ENCODE results near the gene LPGAT1. TPM values are rescaled to one million over a fixed set of nuclear protein-coding genes. Genes with fewer than 3 reads are reported as not detected.
A peak's percentile ranks its signal among the peaks of the same experiment; 100 is the strongest.

The LPGAT1 gene
- total and polyA plus RNA-seq, 5 donors: 10.1 to 58.8 (median 35.2) TPM

DNA sequence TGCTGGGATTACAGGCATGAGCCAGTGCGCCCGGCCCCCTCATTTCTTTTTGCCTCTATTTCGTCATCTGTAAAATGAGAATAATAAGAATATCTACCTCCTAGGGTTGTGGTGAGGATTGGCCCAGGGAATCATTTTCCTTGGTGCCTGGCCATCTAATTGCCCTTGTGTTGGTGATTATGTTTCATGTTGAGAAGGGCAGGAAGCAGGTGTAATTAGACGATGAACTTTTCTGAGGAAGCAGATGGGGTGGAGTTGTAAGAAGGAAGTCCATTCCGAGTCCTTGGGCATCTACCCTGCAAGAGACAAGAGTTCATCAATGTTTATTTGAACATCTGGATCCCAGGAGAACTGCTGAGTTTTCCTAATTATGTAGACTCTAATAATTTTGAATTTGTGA is 116.4 kb downstream of the LPGAT1 start:
- no peaks in the 10 kb centered on the region for H3K9me3 ChIP-seq (ENCODE audit: control insufficient read depth, low read length)
- WGBS: 80% methylated on average over 5 of the region's 5 CpGs
- intact Hi-C loops (cut with DNase I): no loop called here
- no peak overlapping the region for H3K4me3 ChIP-seq (ENCODE audit: low read length)
- ATAC-seq (no peak), DNase-seq (no peak)
- H3K4me1 ChIP-seq (ENCODE audit: control insufficient read depth, insufficient read depth, low read length): no peaks in the 10 kb centered on the region
- H3K27ac ChIP-seq (ENCODE audit: low read length): no peak overlapping the region
- H3K27me3 ChIP-seq (ENCODE audit: control insufficient read depth, insufficient read depth): no peaks in the 10 kb centered on the region

GRCh38 chr1:211713231-211713630 is 117.3 kb downstream of the LPGAT1 start:
- Histone ChIP-seq H3K27me3 (ENCODE audit: control insufficient read depth, insufficient read depth) (no peaks in the 10 kb centered on the region), H3K4me3 (ENCODE audit: low read length) (no peak overlapping the region), H3K27ac (ENCODE audit: low read length) (no peak overlapping the region), H3K4me1 (ENCODE audit: control insufficient read depth, insufficient read depth, low read length) (no peaks in the 10 kb centered on the region), H3K9me3 (ENCODE audit: control insufficient read depth, low read length) (no peaks in the 10 kb centered on the region)
- intact Hi-C loops (cut with DNase I): no loop called here
- 90% methylated on average over 10 of the region's 10 CpGs for WGBS
- DNase-seq: no peak
- no peak for ATAC-seq

- Histone ChIP-seq H3K4me1 (ENCODE audit: control insufficient read depth, insufficient read depth, low read length) (no peaks in the 10 kb centered on the region), H3K27me3 (ENCODE audit: control insufficient read depth, insufficient read depth) (no peaks in the 10 kb centered on the region), H3K9me3 (ENCODE audit: control insufficient read depth, low read length) (no peaks in the 10 kb centered on the region), H3K27ac (ENCODE audit: low read length) (no peak overlapping the region), H3K4me3 (ENCODE audit: low read length) (no peak overlapping the region)
- no peak for ATAC-seq
- WGBS: 95% methylated on average over 4 of the region's 4 CpGs
- intact Hi-C loops (cut with DNase I): no loop called here
- DNase-seq: no peak
Observed at GRCh38 chr1:211711315-211711705, 119.3 kb downstream of the LPGAT1 start.

DNA sequence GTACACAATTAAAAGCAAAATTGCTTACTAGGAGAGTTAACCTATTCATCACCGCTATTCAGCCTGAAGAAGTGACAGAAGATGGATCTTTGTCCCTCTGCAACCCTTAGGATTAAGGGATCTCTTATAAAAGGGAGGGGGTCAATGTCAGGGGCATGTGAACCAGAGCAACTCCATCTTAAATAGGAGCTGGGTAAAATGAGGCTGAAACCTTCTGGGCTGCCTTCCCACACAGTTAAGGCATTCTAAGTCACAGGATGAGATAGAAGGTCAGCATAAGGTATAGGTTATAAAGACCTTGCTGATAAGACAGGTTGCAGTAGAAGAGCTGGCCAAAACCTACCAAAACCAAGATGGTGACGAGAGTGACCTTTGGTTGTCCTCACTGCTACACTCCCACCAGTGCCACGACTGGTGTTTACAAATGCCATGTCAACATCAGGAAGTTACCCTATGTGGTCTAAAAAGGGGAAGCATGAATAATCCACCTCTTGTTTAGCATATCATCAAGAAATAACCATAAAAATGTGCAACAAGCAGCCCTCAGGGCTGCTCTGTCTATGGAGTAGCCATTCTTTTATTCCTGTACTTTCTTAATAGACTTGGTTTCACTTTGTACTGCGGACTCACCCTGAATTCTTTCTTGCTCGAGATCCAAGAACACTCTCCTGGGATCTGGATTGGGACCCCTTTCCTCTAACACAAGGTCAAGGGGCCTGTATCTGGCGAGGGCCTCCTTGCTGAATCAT is 119.8 kb downstream of the LPGAT1 start:
- Histone ChIP-seq H3K9me3 (ENCODE audit: control insufficient read depth, low read length) (no peaks in the 10 kb centered on the region), H3K4me3 (ENCODE audit: low read length) (no peak overlapping the region), H3K27ac (ENCODE audit: low read length) (no peak overlapping the region), H3K4me1 (ENCODE audit: control insufficient read depth, insufficient read depth, low read length) (no peaks in the 10 kb centered on the region), H3K27me3 (ENCODE audit: control insufficient read depth, insufficient read depth) (no peaks in the 10 kb centered on the region)
- intact Hi-C loops (cut with DNase I): no loop called here
- DNase-seq (no peak), ATAC-seq (no peak)
- 80% methylated on average over 6 of the region's 6 CpGs for WGBS

DNA sequence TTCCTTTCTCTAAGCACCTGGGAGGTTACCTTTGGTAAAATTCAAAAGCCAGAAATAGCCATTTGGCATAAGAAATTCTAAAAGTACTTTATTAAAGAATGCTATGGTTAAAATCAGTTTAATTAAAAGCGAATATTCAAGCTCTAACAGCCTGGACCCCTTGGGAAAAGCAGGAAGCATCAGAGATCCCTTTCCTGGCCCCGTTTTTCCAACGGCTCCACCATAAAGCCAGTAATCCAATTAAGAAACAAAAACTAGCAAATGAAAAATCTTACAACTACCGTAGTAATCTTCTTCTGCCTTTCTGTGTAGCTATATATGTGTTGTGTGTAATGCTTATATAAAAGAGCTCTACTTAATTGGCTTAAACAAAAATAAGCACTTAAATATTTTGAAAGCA is 121.6 kb downstream of the LPGAT1 start:
- no peaks in the 10 kb centered on the region for H3K27me3 ChIP-seq (ENCODE audit: control insufficient read depth, insufficient read depth)
- no peak overlapping the region for H3K27ac ChIP-seq (ENCODE audit: low read length)
- 74% methylated on average over 4 of the region's 4 CpGs for WGBS
- intact Hi-C loops (cut with DNase I): loop anchor here in 1 of 4 donors (10.0 kb wide), 1 partner anchor 126 kb away; the partner anchor contains the start of gene LPGAT1
- no peaks in the 10 kb centered on the region for H3K4me1 ChIP-seq (ENCODE audit: control insufficient read depth, insufficient read depth, low read length)
- DNase-seq (no peak), ATAC-seq (no peak)
- H3K9me3 ChIP-seq (ENCODE audit: control insufficient read depth, low read length): no peaks in the 10 kb centered on the region
- H3K4me3 ChIP-seq (ENCODE audit: low read length): no peak overlapping the region

DNA sequence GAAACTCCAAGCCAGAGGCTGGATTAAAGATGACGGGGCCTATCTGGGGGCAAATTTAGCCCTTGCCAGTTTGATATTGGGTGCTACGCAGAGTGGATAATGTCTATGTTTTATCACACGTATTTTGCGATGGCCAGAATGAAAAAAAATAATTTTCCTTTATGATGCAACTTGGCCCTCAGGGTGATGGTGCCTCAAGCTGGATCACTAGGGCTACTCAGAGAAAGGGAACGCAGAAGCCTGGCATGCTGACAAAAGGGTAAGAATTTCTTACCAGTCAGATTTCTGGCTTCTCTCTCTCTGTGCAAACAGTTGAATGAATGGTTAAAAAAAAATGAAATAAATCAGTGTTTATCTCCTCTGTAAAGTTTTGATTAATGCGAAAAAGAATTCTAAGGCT is 122.6 kb downstream of the LPGAT1 start:
- H3K9me3 ChIP-seq (ENCODE audit: control insufficient read depth, low read length): no peaks in the 10 kb centered on the region
- WGBS: 87% methylated on average over 6 of the region's 6 CpGs
- H3K4me1 ChIP-seq (ENCODE audit: control insufficient read depth, insufficient read depth, low read length): no peaks in the 10 kb centered on the region
- no peaks in the 10 kb centered on the region for H3K27me3 ChIP-seq (ENCODE audit: control insufficient read depth, insufficient read depth)
- no peak for ATAC-seq
- intact Hi-C loops (cut with DNase I): loop anchor here in 1 of 4 donors (10.0 kb wide), 1 partner anchor 127 kb away; the partner anchor contains the start of gene LPGAT1
- no peak for DNase-seq
- no peak overlapping the region for H3K27ac ChIP-seq (ENCODE audit: low read length)
- H3K4me3 ChIP-seq (ENCODE audit: low read length): no peak overlapping the region

DNA sequence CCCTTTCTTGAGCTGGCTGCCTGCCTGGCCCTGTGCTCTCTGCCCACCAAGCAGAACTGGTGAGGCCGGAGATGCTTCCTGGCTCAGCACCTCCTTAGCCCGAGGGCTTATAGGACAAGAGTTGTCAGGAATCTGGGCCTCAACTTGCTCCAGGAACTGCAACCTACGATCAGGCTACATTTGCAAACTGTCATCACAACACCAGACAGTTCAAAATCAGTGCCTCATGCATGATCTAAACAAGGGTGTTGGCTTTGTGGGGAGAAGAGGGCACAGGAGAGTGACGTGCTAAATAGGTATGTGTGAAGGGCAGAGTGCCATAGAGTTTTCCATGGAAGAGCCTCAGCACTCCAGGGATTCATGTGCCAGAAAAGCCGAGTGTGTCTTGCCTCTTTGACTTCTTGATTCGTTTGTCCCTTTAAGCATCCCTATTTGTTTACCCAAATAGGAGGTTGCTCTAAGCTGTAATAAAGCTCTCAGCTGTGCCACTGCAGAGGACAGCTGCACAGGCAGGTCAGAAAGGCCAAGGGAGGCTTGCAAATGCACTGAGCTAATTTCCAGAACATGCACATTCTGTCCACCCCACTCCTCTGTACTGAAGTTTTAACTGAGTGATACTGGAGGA is 125.0 kb downstream of the LPGAT1 start:
- 54% methylated on average over 6 of the region's 6 CpGs for WGBS
- no peak for DNase-seq
- ATAC-seq: peak in 1 of 2 donors; percentile 33
- Histone ChIP-seq H3K27ac (ENCODE audit: low read length) (no peak overlapping the region), H3K4me3 (ENCODE audit: low read length) (no peak overlapping the region), H3K4me1 (ENCODE audit: control insufficient read depth, insufficient read depth, low read length) (no peaks in the 10 kb centered on the region), H3K9me3 (ENCODE audit: control insufficient read depth, low read length) (no peaks in the 10 kb centered on the region), H3K27me3 (ENCODE audit: control insufficient read depth, insufficient read depth) (no peaks in the 10 kb centered on the region)
- intact Hi-C loops (cut with DNase I): loop anchor here in 1 of 4 donors (10.0 kb wide), 1 partner anchor 129 kb away; the partner anchor contains the start of gene LPGAT1

DNA sequence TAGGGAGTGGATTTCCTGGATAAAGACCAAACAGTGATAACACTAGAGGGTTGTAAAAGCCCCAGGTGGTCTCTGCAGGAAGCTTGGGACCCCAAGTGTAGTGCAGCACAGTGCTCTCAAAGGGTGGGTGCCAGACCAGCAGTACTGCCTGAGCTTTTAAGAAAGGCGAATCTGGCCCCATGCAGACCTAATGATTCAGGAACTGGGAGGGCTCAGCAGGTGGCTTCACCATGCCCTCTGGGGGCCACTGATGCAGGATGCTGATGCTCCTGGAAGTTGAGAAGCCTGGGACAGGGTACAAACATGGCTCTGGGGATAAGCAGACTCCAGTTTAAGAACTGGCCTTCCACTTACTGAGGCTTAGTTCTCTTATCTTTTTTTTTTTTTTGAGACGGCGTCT is 126.0 kb downstream of the LPGAT1 start:
- Histone ChIP-seq H3K9me3 (ENCODE audit: control insufficient read depth, low read length) (no peaks in the 10 kb centered on the region), H3K27me3 (ENCODE audit: control insufficient read depth, insufficient read depth) (no peaks in the 10 kb centered on the region), H3K4me3 (ENCODE audit: low read length) (no peak overlapping the region), H3K4me1 (ENCODE audit: control insufficient read depth, insufficient read depth, low read length) (no peaks in the 10 kb centered on the region), H3K27ac (ENCODE audit: low read length) (no peak overlapping the region)
- 78% methylated on average over 3 of the region's 3 CpGs for WGBS
- no peak for ATAC-seq
- intact Hi-C loops (cut with DNase I): loop anchor here in 1 of 4 donors (10.0 kb wide), 1 partner anchor 130 kb away; the partner anchor contains the start of gene LPGAT1
- DNase-seq: no peak

GRCh38 chr1:211703812-211704537 is 126.6 kb downstream of the LPGAT1 start:
- H3K9me3 ChIP-seq (ENCODE audit: control insufficient read depth, low read length): no peaks in the 10 kb centered on the region
- no peak overlapping the region for H3K27ac ChIP-seq (ENCODE audit: low read length)
- no peak for DNase-seq
- H3K4me3 ChIP-seq (ENCODE audit: low read length): no peak overlapping the region
- 83% methylated on average over 11 of the region's 11 CpGs for WGBS
- no peak for ATAC-seq
- no peaks in the 10 kb centered on the region for H3K27me3 ChIP-seq (ENCODE audit: control insufficient read depth, insufficient read depth)
- intact Hi-C loops (cut with DNase I): loop anchor here in 1 of 4 donors (10.0 kb wide), 1 partner anchor 131 kb away; the partner anchor contains the start of gene LPGAT1
- H3K4me1 ChIP-seq (ENCODE audit: control insufficient read depth, insufficient read depth, low read length): peaks cover 1% of the 10 kb centered on the region

DNA sequence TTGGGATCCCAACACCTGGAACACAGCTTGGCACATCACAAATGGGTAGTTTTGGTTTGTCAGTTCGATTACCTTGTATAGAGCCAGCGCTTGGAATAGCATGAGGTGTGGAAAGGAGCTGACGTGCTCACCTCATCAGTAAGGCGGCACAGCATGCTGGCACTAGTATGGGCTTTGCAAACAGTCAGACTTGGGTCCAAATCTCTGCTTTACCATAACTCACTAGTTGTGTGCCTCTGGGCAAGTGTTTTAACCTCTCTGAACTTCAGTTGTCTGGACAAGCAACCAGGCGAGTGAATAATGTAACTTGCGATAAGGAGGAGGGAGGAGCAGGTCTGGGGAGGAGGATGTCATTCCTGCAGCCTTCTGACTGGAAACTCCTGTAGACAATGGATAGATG is 128.8 kb downstream of the LPGAT1 start:
- DNase-seq (no peak), ATAC-seq (no peak)
- intact Hi-C loops (cut with DNase I): loop anchor here in 1 of 4 donors (10.0 kb wide), 1 partner anchor 133 kb away; the partner anchor contains the start of gene LPGAT1
- Histone ChIP-seq H3K27ac (ENCODE audit: low read length) (no peak overlapping the region), H3K4me3 (ENCODE audit: low read length) (no peak overlapping the region), H3K9me3 (ENCODE audit: control insufficient read depth, low read length) (no peaks in the 10 kb centered on the region), H3K4me1 (ENCODE audit: control insufficient read depth, insufficient read depth, low read length) (peaks cover 2% of the 10 kb centered on the region), H3K27me3 (ENCODE audit: control insufficient read depth, insufficient read depth) (no peaks in the 10 kb centered on the region)
- 86% methylated on average over 6 of the region's 6 CpGs for WGBS

DNA sequence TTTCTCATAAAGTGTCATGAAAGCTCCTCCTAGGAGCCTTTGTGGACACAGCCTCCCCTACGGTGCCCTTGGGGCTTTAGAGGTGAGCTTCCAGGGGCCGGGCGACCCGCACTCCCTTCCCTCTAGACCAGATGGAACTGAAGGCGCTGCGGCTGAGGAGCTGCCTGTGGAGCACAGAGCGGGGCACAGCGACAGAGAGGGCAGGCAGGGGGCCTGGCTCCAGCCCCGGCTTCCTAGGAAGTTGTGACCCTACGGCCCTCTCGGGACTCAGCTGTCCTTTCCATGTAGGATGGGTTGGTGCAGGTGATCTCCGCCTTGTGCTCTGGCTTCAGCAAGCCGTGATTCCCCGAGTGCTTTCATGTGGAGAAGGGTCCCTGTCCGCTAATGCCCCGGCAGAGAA is 131.5 kb downstream of the LPGAT1 start:
- ATAC-seq (peak in 1 of 2 donors; percentile 31), DNase-seq (no peak)
- no peaks in the 10 kb centered on the region for H3K27me3 ChIP-seq (ENCODE audit: control insufficient read depth, insufficient read depth)
- WGBS: 64% methylated on average over 16 of the region's 16 CpGs
- peaks cover 2% of the 10 kb centered on the region for H3K4me1 ChIP-seq (ENCODE audit: control insufficient read depth, insufficient read depth, low read length)
- no peak overlapping the region for H3K27ac ChIP-seq (ENCODE audit: low read length)
- intact Hi-C loops (cut with DNase I): loop anchor here in 2 of 4 donors (5.0 to 10.0 kb wide), 4 partner anchors 133 to 756 kb away; partner anchors contain the start of gene LPGAT1 (in 2 of the 2)
- H3K9me3 ChIP-seq (ENCODE audit: control insufficient read depth, low read length): no peaks in the 10 kb centered on the region
- H3K4me3 ChIP-seq (ENCODE audit: low read length): no peak overlapping the region
